IPS-NIHi11 (cell line): ENCODE results near the gene GRIA1.

Experiments
- DNase-seq: peaks from one replicate; pipeline ENCODE4 v3.0.0; 2012; ENCODE audit warnings: mixed read lengths, low spot score

The GRIA1 gene

GRCh38 chr5:153780876-153781705, 290.6 kb downstream of the GRIA1 start:
- DNase-seq: no peak

DNA sequence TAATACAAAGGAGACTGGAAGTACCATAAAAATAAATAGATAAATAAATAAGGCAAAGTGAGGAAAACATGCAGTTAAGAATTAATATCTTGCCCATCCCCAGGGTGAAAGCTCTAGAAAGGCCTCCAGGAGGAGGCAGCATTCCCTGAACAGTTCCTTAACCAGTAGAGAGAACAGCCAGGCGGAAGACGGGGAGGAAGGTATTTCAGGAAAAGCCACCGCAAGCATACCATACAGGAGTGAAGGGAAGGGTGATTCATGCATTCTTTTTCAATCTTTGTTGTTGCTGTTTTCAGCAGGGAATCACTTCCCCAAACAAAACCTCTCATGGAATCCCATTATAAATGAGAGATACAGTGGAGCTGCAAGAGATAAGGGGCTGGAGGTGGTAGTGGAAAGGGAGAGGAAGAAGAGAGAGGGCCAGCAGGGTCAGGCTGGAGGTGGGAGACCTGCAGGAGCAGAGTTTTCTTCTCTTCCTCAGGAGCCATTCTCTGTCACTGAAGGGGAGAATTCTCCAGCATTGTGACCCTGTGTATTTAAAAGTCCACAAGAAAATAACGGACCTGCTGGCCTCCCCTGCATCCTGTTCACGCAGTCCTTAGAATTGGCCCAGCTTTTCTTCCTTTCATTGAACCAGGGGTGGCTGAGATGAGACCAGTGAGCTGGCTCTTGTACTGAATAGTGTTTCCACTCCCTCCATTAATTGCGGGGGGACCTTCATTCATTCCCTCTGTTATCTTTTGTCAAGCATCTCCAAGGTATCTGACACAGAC, 292.3 kb downstream of the GRIA1 start:
- peak; percentile 22 for DNase-seq

GRCh38 chr5:153783362-153783658, 292.8 kb downstream of the GRIA1 start:
- no peak for DNase-seq

DNA sequence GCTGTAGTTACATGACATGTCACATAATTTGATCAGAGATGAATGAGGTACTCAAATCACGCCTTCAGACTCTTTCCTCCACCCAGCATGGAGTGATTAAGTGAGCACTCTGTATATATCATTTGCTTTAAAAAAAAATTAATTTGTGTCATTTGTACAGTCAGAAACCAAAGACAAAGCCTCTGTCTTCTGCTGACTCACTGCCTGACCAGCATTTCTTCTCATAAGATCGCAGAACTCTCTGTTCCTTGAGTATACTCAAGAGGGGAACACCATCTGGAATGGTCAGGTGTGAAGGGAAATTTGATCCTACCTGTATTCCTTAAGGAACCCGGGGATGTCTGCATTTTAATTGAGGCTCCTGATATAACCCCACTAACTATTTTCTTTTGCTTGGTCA, 293.8 kb downstream of the GRIA1 start:
- no peak for DNase-seq

DNA sequence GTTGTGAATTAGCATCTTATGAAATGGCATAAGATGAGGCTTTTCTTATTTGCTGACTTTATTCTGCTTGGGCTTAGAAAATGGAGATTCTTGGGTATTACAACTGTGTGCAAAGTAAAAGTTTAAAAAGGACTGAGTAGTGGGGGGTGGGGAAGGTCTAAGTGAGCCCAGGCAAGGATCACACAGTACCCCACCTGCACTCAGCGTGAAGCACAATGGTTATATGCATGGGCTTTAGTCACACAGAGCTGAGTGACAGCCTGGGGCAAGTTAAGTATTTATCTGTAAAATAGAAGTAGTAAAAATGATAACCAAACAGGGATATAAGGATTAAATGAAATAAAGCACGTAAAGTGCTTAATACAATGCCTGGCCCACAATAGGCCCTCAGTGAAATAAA, 300.9 kb downstream of the GRIA1 start:
- no peak for DNase-seq

GRCh38 chr5:153792305-153792704, 301.8 kb downstream of the GRIA1 start:
- no peak for DNase-seq

DNA sequence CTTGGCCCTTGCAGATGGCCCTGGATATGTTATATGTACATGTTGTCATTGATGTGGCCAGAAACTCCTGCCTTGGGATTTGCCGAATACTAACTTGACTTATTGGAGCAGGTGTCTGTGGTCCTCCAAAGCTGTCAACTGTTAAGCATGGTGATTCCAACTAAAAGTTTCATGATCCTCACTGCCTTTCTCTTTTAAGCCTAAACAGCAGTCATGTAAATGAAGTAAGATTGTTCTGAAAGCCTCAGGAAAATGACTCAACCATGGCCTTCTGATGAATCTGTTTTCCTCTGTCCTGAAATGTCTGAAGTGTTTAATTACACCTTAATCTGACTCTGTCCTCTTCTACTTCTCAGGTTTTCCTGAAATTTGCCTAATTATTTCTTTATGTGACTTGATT, 303.2 kb downstream of the GRIA1 start:
- DNase-seq: no peak

- no peak for DNase-seq
Observed at GRCh38 chr5:153794327-153794726, 303.9 kb downstream of the GRIA1 start.

GRCh38 chr5:153796527-153796926, 306.1 kb downstream of the GRIA1 start:
- DNase-seq: no peak

GRCh38 chr5:153797484-153797883, 307.0 kb downstream of the GRIA1 start:
- DNase-seq: no peak

DNA sequence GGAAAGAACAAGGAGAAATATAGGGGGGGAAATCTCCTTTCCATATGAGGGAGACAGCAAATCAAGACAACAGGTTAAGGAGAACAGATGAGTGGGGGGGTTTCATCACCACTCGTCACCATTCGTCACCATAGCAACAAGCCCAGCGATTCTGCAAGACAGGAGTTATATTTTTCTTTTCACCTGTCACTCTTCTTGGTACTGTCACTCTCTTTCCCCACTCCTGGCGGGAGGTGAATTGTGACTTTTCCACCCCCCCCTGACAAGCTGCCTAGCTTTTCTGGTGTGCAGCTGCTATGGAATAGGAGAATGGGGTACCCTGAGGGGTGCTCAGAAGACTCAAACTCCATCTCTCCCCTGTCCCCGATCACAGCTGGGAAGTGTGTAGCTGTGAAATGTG, 308.4 kb downstream of the GRIA1 start:
- no peak for DNase-seq

DNA sequence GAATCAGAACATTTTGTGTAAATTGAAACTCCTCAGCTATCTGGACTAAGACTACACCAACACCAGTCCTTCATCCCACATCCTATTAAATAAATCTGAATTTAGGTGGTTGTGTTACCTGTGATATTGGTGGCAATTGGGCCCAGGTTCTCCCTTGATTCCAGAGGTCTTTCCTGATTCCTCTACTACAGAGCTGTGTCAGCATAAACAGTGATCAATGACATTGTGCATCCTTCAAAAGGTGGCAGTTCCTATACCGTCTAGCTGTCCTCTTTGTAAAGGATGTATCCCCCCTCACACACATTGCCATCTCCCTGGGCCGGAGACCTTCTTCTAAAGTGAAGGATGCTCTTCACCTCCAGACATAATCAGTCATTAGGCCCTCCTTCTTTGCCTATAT, 309.0 kb downstream of the GRIA1 start:
- DNase-seq: no peak

GRCh38 chr5:153802050-153802821, 311.8 kb downstream of the GRIA1 start:
- DNase-seq: no peak

- no peak for DNase-seq
Observed at GRCh38 chr5:153807801-153808200, 317.3 kb downstream of the GRIA1 start.

- DNase-seq: no peak
Observed at GRCh38 chr5:153809166-153809565, 318.7 kb downstream of the GRIA1 start.

DNA sequence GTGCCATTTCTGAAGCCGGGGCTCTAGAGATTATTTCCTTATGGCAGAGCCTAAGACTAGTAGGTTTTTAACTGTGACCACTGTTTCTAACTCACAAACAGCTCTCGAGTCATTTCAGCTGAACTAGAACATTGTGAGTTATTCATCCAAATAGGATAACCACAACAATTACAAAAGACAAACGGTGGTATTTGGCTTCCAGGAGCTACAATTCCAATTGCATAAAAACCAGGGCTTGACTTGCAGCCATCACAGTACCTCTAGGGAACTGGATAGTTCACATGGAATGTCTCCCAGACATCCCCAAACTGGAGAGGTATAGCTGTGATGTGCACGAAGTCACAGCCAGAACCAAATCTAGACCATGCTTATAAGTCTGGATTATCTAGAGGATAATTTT, 323.4 kb downstream of the GRIA1 start:
- no peak for DNase-seq

DNA sequence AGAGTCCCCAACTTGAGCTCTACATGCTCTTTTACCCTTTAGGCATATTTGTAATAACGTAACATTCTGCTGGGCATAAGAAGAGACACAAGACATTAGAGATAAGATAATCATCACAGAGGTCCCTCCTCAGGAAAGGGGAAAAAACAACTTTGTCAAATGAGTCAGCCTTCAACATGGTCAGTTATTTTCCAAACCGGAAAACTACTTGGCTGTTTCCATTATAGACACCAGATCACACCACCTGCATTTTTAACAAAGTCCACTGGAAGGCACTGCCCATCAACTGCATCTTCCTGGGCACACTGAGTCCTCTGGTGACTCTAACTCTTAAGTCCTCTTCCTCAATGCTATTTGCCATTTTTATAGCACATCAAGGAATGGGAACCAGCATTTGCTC, 326.4 kb downstream of the GRIA1 start:
- DNase-seq: no peak

DNA sequence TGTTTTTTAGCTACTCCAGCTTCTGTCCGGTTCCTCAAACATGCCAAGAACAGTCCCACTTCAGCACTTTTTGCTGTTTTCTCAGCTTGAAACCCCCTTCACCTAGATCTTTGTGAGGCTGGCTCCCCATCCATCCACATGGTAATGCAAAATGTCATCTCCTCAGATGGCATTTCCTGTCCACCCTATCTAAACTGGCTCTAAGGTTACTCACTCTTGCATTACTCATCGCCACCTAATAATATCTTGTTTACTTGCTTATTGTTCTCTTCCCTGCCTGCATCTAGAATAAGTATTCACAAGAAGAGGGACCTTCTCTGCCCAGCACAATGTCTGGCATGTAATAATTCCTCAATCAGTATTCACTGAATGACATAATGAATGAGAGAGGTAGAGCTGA, 328.2 kb downstream of the GRIA1 start:
- no peak for DNase-seq

DNA sequence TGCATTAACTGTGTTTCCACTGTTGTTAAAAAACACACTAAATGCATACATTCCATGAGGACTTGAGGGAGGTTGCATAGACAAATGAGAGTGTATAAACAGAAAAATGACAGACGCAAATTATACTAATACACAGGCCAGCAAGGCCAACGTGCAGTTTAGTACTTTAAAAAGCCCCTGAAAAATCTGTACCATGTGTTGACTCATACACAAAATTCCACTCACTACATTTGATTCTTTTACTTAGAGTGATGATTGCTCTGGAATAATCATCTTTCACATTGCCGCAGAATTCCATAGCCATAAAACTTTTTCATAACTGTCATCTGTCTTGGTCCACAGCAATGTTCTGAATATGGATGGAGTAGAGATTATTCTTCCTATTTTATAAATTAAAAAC, 332.6 kb downstream of the GRIA1 start:
- DNase-seq: no peak

DNA sequence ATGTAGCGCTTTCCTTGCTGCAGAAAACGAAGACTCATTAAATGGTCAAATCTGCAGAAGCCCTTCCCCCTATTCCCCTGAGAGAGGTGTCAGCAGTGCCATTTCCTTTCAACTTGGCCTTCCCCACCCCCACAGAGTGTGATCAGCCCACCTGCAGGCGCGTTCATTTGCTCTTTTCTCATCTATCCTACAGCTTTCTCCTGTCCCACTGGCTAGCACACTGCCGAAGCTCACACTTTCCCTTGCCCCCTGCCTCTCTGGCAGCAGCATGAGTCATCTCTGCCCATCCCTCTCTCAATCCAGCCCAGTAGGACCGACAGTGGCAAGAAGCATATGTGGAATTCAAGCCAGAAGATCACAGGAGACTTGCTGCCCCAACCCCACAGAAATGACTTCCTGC, 334.4 kb downstream of the GRIA1 start:
- DNase-seq: peak; percentile 28

DNA sequence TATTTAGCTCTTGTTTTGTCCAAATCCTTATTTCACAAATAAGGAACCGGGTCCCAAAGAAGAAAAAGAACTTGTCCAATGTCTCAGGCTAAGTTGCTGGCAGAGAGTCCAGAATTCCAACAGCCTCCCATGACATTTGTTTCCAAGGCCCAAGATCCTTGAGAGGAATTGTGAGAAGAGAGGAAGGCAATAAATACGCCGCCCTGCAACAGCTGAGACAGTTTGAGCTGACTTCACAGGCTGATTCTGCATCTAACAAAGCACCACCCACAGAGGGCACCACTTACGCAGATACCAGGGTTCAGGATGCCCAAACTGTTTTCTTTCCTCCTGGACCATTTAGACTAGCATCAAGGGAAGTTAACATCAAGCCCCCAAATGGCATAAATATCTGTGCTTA, 336.9 kb downstream of the GRIA1 start:
- DNase-seq: no peak

DNA sequence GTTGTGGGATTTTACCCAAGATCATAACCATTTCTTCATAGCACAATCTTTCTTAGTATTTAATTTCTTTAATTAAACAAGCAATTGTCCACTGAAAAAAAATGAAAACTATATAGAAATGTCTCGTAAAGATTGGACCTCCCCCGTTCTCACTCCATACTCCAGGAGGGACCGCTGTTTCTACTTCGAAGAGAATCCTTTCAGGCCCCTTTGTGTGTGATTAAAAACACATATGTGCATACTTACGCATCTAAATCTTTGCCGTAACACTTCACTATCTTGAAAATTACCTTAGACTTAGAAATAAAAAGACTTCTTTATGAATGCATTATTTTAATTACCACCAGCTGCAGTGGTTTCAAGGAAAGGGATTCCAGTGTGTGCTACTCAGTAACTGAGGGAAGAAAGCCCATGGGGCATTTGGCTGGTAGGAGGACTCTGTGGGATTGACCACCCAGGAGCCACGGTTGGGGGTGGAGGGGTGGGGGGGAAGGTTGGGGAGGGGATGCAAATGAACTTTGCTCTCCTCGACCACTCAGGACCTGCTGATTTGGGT, 339.1 kb downstream of the GRIA1 start:
- DNase-seq: no peak

- DNase-seq: peak; percentile 54
Observed at GRCh38 chr5:153831973-153832372, 341.5 kb downstream of the GRIA1 start.
